Ishikawa (cell line): ENCODE measurements around the gene RRH.

Source experiments
- CREB1 ChIP-seq: IDR thresholded peaks from 2 replicates; pipeline ENCODE4 v1.6.1; 2012; ENCODE audit warnings: low read depth
- EGR1 ChIP-seq: IDR thresholded peaks from 2 replicates; pipeline ENCODE4 v1.6.1; 2012
- EP300 ChIP-seq: IDR thresholded peaks from 2 replicates; pipeline ENCODE4 v1.6.1; 2012; ENCODE audit warnings: borderline replicate concordance
- FOXM1 ChIP-seq: IDR thresholded peaks from 2 replicates; pipeline ENCODE4 v1.6.1; 2012; ENCODE audit warnings: low read depth, borderline replicate concordance
- RAD21 ChIP-seq: IDR thresholded peaks from 2 replicates; pipeline ENCODE4 v1.6.1; 2012; ENCODE audit warnings: low read depth
- TAF1 ChIP-seq: IDR thresholded peaks from 2 replicates; pipeline ENCODE4 v1.6.1; 2012; ENCODE audit warnings: low read depth, mild to moderate bottlenecking
- TCF12 ChIP-seq: IDR thresholded peaks from 2 replicates; pipeline ENCODE4 v1.6.1; 2012; ENCODE audit warnings: low read depth
- YY1 ChIP-seq: IDR thresholded peaks from 2 replicates; pipeline ENCODE4 v1.6.1; 2012; ENCODE audit warnings: low read depth
- TF ChIP-seq, protein P1 (sequence below): IDR thresholded peaks from 2 replicates; pipeline ENCODE4 v1.6.1; 2012
- TF ChIP-seq, protein P2 (sequence below): IDR thresholded peaks from 2 replicates; pipeline ENCODE4 v1.6.1; 2012; ENCODE audit warnings: low read depth, mild to moderate bottlenecking

DNA sequence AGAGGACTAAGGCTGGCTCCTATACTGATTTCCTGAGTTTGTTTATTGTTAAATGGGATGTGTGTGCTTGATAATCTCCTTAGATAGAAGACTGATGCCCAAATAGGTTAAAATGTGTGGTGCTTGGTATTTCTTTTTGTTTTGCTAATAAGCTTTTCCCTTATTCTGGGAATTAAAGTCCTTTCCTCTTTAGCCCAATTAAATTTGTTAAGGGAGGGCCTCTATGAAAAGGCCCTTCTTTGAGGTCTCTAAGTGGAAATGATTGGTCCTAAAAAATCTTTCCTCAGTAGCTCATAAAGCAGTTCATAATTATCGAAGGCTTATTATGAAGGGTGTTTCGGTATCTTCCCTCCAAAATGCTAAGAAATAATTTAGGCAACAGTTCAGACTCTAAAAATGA lies at the start of gene RRH:
- TF ChIP-seq, protein P1, sequence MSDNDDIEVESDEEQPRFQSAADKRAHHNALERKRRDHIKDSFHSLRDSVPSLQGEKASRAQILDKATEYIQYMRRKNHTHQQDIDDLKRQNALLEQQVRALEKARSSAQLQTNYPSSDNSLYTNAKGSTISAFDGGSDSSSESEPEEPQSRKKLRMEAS: no peak
- TF ChIP-seq RAD21: no peak
- TF ChIP-seq, protein P2, sequence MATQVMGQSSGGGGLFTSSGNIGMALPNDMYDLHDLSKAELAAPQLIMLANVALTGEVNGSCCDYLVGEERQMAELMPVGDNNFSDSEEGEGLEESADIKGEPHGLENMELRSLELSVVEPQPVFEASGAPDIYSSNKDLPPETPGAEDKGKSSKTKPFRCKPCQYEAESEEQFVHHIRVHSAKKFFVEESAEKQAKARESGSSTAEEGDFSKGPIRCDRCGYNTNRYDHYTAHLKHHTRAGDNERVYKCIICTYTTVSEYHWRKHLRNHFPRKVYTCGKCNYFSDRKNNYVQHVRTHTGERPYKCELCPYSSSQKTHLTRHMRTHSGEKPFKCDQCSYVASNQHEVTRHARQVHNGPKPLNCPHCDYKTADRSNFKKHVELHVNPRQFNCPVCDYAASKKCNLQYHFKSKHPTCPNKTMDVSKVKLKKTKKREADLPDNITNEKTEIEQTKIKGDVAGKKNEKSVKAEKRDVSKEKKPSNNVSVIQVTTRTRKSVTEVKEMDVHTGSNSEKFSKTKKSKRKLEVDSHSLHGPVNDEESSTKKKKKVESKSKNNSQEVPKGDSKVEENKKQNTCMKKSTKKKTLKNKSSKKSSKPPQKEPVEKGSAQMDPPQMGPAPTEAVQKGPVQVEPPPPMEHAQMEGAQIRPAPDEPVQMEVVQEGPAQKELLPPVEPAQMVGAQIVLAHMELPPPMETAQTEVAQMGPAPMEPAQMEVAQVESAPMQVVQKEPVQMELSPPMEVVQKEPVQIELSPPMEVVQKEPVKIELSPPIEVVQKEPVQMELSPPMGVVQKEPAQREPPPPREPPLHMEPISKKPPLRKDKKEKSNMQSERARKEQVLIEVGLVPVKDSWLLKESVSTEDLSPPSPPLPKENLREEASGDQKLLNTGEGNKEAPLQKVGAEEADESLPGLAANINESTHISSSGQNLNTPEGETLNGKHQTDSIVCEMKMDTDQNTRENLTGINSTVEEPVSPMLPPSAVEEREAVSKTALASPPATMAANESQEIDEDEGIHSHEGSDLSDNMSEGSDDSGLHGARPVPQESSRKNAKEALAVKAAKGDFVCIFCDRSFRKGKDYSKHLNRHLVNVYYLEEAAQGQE: no peak
- no peak for TF ChIP-seq EP300
- TF ChIP-seq TCF12: no peak
- TF ChIP-seq CREB1: no peak
- no peak for TF ChIP-seq YY1
- no peak for TF ChIP-seq FOXM1
- no peak for TF ChIP-seq TAF1
- no peak for TF ChIP-seq EGR1
